Endometrial microvascular endothelial cells (primary cell): ENCODE data around the gene NAA40. TPM values are rescaled to one million over a fixed set of nuclear protein-coding genes. Genes with fewer than 3 reads are reported as not detected.

Experiments used
- in situ Hi-C: cut with HindIII; loops from 2 replicates; pipeline ENCODE4 v1.10.0; 2017; ENCODE audit warnings: low sequenced_read_pairs, low pct_unique_long_range_greater_than_20kb; ENCODE audit errors: inconsistent ontology term
- total RNA-seq: library from RNA; depleted of rRNA; stranded (reverse); fragments of >200 nt; gene quantifications from one replicate; pipeline ENCODE4 v1.2.3, GENCODE V29; 2015; ENCODE audit errors: inconsistent ontology term

The NAA40 gene
- total RNA-seq, 1 donor from 2014 or later = 20.6 TPM

DNA sequence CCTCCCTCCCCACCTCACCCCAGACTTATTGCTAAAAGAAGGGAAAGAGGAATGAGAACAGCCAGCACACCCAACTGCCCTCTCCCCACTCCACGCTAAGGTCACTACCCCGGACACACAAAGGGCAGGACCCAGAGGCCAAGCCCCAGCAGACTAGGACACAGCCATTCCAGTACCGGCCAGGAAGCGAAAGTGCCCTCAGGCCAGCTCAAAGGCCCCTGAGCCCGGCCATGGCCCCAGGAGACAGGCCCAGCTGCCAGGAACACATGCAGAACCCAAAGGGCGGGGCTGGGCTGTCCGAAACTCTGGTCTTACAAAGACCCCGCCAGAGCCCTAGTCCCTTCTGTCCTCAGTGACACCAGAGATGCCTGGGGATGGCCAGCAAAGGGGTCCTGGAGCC is 27.4 kb upstream of the NAA40 start:
- in situ Hi-C loops = no loop called here

DNA sequence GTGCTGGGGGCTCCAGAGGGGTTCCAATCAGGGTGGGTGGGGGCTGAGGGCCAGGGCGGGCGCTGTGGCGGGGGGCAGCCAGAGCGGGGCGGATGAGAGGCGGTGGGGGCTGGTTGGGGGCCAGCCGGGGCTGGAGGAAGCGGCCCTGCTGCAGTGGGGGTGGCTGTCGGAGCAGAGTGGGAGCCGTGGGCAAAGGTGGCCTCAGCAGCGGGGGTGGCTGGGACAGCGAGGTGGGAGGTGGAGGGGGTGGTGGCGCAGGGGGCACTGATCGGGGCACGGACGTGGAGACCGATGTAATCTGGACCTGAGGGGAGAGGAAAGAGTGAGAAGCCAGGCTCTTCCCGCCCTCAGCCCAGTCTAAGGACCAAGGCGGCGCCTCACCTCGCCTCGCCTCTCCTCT is 26.9 kb upstream of the NAA40 start:
- in situ Hi-C loops = no loop called here

DNA sequence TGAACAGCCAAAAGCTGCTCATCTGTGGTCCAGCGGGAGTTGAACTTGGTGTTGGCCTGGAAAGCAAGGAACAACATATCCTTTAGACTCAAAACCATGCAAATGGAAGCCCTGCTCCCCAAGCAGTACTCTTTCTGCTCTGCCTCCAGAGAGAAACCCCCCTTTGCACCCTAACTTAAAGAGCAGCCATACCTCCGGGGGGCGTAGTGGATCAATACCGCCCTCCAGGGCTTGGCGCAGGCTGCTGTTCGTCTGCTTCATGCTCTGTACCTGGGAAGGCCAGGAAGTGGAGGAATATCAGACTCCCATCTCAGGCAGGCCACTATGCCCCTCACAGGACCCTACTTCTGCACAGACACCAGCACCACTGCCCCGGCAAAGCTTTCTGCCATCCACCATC is 26.1 kb upstream of the NAA40 start:
- in situ Hi-C loops = no loop called here

DNA sequence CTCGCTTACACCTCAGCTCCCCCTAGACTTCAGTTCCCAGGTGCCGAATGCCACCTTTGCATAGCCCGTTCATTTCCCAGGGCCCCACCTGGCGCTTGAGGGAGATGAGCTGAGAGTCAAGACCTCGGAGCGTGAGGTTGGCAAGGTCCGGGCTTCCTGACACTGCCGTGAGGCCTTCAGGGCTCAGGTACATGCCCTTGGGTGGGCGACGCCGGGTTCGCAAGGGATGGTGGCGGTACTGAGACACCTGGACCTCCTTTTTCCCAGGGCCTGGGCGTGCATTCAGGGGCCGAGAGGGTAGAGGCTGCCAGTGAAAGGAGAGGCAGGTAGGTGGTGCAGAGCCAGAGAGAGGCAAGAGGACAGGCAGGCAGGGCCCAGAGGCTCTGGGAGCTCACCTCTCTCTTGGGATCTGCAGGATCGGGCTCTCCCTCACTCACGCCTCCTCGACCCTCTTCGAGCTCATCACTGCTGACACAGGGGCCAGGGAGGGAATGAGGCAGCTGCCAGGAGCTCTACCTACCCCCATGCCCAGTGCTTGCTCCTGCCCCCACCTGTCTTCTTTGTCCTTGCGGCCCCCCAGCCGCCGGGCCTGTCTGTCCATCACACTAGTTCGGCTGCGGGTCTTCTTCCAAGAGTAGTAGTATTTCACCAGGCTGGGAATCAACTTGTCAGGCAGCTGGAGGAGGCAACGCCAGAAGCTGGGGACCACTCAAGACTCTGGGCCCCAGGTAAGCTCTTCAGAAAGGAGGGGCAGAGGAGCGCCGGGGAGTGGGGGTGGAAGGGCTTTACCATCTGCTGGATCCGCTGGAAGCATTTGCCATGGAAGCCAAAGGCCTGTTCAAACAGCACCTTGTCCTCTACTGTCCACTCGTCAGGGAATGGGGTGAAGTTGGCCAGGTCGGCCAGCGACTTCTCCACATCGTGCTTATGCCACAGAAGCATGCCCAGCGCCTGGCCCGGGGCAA is 24.7 kb upstream of the NAA40 start:
- in situ Hi-C loops = no loop called here

DNA sequence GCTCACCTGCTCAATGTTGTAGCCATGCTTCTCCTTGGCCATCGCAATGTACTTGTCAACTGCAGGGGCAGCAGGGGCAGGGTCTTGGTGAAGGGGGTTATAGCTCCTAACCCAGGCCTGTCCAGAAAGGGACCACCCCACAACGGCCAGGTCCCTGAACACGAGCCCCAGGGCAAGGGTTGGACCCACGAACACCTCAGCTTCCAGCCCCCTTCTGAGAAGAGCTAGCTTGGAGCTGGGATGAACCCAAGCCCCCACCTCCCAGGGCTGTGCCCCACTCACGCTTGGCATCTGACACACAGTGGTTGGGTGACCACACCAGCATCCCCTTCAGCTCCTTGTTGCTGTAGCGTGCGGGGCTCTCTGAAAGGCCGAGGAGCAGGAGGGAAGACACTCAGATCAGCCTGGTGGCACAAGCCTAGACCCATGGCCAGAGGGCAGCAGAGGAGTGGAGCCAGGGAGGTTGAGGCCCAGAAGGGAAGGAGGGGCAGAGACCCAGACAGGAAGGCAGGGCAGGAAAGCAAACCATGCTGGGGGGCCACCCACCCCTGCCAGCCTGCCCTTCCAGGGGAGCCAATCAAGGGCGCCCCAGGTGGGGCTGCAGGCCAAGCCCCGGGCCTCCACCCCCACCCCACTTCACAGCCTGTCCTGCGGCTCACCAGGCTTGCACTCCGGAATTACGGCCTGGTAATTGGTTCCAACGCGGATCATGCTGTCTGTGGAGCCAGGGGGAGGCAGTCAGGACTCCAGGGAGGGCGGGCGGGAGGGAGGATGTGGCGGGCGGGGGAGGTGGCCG is 23.7 kb upstream of the NAA40 start:
- in situ Hi-C loops = no loop called here

DNA sequence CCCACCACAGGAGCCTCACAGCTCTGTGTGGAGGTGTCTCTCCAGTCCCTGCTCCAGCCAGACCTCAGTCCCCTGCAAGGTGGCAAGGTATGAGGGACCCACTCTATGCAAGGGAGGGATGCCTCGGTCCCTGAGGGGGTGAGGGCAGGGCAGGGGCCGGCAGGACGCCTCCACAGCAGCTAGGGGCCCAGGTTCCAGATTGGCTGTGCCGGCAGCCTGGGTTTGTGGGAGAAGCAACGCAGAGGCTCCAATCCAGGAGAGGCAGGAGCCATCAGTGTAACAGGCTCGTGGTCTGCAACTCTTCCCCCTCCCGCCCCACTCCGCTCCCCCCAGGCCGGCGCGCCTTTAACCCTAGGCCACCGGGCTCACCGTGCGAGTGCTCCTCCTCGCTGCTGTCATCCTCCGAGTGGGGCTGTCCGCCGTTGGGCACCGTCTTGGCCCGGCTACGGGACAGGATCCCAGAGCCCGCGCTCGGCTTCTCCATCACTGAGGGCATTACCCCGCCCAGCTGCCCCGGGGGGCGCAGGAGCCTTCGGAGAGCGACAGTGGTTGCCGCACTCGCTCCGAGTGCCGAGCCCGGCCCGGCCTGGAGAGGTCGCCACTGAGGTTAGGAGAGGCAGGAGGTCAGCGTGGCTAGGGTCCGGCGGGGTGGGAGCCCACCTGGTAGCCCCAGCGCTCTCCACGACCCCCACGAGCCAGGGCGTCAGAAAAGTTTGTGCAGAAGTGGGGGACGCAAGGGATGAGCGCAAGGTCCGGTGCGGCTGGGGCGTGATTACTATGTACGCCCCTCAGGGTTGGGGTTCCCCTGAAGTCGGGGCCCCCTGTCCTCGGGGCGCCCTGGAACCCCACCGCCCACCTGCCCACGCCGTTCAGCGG is 22.6 kb upstream of the NAA40 start:
- in situ Hi-C loops = no loop called here

DNA sequence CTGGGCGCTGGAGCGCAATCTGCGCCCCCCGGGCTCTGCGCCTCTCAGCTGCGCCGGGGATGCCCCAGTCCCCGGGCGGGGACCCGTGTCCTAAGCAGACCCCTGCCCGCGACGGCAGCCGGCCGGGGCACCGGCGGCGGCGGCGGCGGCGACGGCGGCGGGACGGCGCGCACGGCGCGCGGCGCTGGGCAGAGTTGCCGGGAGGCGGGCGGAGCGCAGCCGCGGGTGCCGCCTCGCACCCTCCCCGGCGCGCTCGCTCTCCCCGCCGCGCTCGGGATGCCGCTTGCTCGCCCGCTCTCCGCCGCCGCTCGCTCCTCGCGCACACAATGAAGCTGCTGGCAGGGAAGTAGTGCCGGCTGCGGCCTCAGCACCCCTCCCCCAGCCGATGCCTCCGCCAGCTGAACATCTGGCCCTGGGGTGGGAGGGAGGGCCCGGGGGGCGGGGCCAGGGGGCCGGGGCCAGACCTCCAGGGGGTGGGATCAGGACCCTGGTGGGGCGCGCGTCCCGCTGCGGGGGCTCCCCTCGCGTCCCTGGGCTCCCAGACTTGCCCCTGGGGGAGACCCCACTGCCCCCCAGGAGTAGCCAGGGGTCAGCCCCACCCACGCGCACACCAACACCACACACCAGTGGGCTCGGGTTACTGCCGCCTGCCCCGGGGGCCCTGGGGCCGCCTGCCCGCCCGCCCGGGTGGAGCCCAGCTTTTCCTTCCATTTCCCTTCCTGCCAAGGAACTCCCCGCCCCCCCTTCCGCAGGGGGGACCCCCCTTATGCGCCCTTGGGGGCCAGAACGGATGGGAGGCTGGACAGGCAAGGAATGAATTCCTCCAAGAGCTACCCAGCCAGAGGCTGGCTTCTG is 21.7 kb upstream of the NAA40 start, which contains the start of gene RCOR2:
Gene RCOR2 (minus strand): TSS at position 328 of the 855 bp plus-strand sequence. CDS start 708 bp downstream, outside the sequence.
- in situ Hi-C loops = no loop called here

DNA sequence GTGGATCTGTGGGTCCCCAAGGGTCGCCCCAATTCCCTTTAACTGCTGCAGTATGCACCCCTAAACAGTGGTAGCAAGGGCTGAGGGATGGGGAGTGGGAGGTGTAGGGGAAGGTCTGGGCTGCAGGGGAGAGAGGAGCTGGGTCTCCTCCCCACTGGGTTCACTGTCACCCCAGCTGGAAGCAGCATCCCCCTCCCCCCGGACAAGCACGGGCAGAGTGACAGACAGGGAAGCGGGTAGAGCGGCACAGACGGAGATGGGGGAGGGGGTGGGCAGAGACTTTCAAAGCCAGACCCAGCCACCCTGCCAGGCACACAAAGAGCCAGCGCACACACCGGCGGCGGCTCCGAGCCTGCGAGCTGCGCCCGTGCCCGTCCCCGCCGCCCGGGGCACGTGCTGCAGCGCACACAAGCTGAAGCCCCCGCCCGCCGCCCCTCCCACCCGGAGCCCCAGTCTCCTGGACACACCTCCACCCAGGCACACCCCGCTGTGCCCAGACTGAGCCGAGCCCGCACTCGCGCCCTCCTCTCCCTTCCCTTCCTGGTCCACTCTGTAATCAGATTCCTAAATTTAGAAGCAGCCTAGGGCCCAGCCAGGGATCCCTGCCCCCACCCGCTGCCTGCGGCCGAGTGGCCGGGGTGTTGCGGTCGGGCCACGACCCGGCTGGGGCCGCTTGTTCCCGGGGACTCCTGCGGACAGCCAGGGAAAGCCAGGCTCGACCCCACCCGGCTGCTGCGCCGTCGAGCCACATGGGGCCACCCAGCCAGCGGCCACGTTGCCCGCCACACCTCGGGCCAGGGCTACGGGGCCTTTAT is 20.9 kb upstream of the NAA40 start:
- in situ Hi-C loops = no loop called here

DNA sequence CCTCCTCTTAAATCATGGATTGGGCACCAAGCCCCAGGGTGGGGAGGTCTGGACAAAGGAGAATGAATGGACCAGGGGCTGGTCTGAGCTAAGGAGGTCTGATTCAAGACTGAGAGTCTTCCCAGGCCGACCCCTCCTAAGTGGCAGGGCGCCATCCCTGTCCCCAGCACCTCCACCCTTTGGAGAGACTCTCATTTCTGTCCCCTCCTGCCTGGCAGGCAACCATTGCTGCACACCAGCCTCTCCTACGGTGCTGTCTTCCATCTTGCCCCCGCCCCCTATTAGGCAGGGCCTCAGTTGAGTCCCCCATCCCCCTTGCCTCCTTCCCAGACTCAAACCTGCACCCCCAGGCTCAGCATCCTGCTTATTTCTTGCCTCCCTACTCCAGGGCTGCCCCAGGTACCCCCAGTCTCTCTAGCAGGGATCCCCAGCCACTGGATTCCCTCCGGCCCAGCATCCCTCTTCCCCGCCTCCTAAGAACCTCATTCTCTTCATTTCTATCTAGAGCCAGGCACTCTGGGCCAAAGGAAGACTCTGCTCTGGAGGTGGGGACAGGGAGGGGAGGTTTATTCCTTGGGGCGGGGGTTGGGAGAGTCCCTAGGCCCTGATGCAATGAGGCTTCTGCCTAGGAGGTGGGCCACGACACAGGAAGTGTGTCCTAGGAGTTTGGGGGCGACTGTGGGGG is 20.2 kb upstream of the NAA40 start:
- in situ Hi-C loops = no loop called here

DNA sequence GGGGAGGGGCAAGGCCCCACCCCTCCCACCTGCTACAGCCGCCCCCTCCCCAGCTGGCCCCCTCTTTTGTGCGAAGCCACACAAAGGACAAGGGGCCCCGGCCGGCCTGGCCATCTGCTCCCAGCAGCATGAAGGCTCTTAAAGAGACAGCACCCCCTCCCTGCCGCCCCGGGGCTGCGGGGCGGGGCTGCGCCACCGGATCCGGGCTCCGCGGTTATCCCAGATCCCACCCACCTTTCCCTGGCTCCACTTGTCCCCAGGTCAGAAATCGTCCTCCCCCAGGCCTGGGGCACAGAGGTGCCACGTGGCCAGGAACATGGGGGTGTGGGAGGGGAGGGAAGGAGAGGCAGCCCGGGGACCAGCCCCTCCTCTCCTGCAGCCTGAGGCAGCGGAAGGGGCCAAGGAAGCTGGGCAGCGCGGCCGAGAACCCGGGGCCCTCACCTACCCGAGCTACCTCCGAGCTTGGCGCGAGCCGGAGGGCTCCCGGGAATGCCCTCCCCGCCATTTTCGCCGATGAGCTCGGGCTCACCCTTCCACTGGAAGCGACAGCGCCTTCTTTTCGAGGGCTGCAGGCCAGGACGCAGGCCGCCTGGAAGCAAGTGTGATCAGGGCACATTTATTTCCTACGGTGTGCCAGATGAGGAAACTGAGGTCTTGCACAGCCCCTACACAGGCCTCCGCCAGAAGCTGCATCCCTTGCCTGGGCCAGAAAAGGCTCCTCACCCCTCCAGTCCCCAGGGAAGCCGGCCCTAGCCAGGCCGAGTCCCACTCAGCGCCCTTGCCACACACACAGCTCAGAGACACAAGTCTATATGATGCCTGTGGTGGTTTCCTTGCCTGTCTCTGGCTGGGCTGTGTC is 19.3 kb upstream of the NAA40 start:
- in situ Hi-C loops = no loop called here

DNA sequence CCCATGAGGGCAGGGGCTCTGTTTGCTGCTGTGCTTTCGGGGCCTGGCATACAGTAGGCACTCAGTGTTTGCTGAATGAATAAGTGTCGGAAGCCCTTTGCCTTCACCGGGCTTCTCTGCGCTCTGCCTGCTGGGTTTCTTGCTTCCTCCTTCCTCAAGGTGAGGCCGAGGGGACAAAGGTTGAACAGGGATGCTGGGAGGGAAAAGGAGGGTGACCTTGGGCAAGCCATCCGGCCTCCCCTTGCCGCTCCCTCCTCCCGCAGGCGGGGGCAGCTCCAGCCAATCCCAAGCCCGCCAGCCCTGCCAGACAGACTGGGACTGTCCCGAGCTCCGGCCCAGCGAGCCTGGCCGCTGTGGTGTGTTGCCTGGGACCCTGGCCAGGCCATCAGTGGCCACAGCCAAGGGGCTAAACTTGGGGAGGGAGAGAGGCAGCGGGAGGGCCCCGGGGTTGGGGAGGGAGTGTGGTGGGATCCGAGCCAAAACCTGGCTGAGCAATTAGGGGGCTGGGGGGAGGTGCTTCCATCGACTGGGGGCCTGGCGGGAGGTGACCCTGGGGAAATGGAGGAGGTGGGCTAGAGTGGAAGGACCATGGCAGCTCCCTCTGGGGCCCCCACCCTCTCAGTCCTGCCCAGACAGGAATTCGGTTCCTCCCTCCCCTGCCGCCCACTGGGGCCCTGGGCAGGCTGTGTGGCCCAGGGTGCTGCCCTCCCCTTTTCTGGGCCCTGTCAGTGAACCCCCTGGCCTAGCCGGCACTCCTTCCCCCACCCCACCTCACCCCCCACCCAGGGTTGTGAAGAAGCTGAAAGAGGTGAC is 18.5 kb upstream of the NAA40 start:
- in situ Hi-C loops = no loop called here

DNA sequence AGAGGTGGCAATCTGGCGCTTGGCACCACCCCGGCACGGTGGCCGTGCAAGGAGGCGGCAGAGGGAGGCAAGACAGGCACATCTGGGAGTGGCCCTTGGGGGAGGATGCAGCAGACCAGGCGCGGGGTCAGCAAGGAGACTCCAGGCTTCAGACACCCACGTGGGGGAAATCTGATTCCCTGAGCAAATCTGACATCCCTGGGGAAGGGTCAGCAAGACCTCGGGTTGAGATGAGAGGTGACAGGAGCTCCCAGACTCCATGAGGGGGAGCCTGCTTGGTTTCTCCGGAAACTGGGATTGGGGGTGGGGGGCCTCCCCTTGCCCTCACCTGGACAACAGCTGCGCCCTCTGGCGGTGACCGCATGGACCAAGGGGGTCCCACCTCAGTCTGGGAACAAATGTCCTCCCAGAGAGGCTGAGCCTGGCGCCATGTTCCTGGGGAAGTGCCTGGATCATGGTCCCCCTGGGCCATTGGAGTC is 17.8 kb upstream of the NAA40 start:
- in situ Hi-C loops = no loop called here

DNA sequence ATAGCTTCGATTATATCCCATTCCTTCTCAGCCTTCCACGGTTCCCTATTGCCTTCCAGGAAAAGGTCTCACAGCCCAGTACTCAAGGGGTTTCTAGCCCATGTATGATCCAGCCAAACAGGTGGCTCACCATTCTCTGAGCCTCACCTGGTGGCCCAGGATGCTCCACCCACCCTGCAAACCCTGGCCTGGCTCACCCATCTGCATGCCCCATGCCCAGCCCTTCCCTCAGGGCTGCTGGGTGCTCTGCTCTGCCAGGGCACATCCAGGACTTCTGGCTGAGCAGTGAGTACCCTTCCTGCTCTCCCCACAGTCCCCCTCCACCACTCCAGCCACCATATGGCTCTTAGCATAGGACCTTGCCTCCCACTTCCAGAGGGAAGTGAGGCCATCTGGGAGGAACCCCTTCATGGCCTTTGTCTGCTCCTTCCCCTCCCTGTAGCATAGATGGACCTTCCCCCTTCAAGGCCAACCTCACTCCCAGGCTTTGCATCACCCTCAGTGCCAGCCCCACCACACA is 16.1 kb upstream of the NAA40 start:
- in situ Hi-C loops = no loop called here

DNA sequence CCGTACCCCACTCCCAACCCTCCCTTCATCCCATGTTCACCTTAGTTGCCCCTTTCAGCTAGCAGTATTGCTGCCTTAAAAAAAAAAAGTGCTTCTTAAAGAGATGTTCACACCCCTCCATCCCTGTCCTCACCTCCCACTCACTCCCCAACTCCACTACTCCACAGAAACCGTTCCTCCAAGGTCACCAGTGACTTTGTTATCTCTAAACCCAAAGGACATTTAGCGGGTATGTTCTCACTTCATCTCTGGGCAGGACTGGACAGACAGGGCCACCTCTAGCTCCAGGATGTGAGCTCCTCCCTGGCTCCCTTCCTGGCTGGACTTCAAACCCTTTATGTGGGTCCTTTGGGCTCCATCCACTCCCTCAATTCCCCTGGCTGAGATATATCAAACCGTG is 15.5 kb upstream of the NAA40 start:
- in situ Hi-C loops = no loop called here

DNA sequence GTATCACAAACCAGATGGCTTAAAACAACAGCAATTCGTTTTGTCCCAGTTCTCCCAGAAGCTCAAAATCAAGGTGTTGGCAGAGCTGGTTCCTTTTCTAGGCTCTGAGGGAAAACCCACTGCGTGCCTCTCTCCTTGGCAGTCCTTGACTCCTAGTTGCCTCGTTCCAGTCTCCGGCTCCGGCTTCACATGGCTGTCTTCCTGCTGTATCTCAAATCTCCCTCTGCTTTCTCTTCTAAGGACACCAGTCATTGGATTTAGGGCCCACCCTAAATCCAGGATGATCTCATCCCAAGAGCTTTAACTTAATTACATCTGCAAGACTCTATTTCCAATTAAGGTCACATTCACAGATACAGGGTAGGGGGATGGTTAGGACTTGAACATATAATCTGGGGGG is 9.2 kb upstream of the NAA40 start:
- in situ Hi-C loops = no loop called here
